ENCODE results near the gene DNAAF1.

- TF ChIP-seq POLR2A (IDR thresholded peaks at IDR 0.05) = no peak
- TF ChIP-seq, protein P1, sequence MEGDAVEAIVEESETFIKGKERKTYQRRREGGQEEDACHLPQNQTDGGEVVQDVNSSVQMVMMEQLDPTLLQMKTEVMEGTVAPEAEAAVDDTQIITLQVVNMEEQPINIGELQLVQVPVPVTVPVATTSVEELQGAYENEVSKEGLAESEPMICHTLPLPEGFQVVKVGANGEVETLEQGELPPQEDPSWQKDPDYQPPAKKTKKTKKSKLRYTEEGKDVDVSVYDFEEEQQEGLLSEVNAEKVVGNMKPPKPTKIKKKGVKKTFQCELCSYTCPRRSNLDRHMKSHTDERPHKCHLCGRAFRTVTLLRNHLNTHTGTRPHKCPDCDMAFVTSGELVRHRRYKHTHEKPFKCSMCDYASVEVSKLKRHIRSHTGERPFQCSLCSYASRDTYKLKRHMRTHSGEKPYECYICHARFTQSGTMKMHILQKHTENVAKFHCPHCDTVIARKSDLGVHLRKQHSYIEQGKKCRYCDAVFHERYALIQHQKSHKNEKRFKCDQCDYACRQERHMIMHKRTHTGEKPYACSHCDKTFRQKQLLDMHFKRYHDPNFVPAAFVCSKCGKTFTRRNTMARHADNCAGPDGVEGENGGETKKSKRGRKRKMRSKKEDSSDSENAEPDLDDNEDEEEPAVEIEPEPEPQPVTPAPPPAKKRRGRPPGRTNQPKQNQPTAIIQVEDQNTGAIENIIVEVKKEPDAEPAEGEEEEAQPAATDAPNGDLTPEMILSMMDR (IDR thresholded peaks at IDR 0.05) = no peak
These were observed 78.3 kb downstream of the DNAAF1 start for GRCh38 chr16:84223456-84223855.

Data from esophagus squamous epithelium (tissue), 4 donors.